B cell (primary cell): Measurements from ENCODE around the gene MVB12B. TPM values are rescaled to one million over a fixed set of nuclear protein-coding genes. Genes with fewer than 3 reads are reported as not detected.

Source experiments
- ATAC-seq: fragments of 200-7000 bp; cut with Tn5 transposase; one replicate; pipeline ENCODE4 v1.10.0; 2021; ENCODE audit warnings: low read depth, mild to moderate bottlenecking, moderate number of reproducible peaks, moderate library complexity
- CTCF ChIA-PET: fragments of 350-600 bp; sonication (Branson Sonifier 250); formaldehyde crosslinking; loops from one replicate; lab custom pipeline; 2021; ENCODE audit warnings: antibody characterized with exemption, inconsistent platforms; lab: Charles Lee
- POLR2A ChIA-PET: fragments of 350-600 bp; sonication (Branson Sonifier 250); formaldehyde crosslinking; loops from one replicate; lab custom pipeline; 2021; ENCODE audit warnings: antibody characterized with exemption; lab: Charles Lee
- DNase-seq: peaks from one replicate; pipeline ENCODE4 v3.0.0; 2013
- H2AFZ ChIP-seq: 2 replicates; pipeline ENCODE4 v1.6.1; 2012; ENCODE audit warnings: mild to moderate bottlenecking, low read depth, low read length; ENCODE audit not compliant: insufficient read depth, poor library complexity, severe bottlenecking
- H3K27ac ChIP-seq, 2 donors: 1 replicate in 1 of 2; 2 replicates in 1 of 2; pipeline ENCODE4 v1.5.1; 2012 to 2013; ENCODE audit warnings: low read length in 2 of 2, mild to moderate bottlenecking in 2 of 2, moderate library complexity in 1 of 2
- H3K27me3 ChIP-seq, 4 experiments: fragments of 200-600 bp in 1 of 4; sonication (generic) in 1 of 4; replicated peaks in 1 of 4; 1 replicate in 2 of 4; 2 replicates in 2 of 4; pipeline versions ENCODE4 v1.6.1 to v1.7.0; 2013 to 2016; ENCODE audit warnings: low read length in 3 of 4, mild to moderate bottlenecking in 2 of 4, mixed read lengths in 1 of 4, moderate library complexity in 1 of 4; ENCODE audit not compliant: insufficient read depth in 4 of 4, control insufficient read depth in 3 of 4; ENCODE audit errors: control extremely low read depth in 1 of 4
- H3K36me3 ChIP-seq, 2 experiments: replicated peaks in 1 of 2; 1 replicate in 1 of 2; 2 replicates in 1 of 2; pipeline versions ENCODE4 v1.6.1 to v1.7.1; 2013; ENCODE audit warnings: low read length in 1 of 2; ENCODE audit not compliant: insufficient read depth in 2 of 2, control insufficient read depth in 1 of 2; ENCODE audit errors: control extremely low read depth in 1 of 2, extremely low read depth in 1 of 2
- H3K4me1 ChIP-seq, 2 donors: fragments of 200-600 bp in 1 of 2; sonication (generic) in 1 of 2; 1 replicate in 1 of 2; 2 replicates in 1 of 2; pipeline versions ENCODE4 v1.5.1 to v1.6.1; 2013 to 2017; ENCODE audit warnings: low read length in 2 of 2; ENCODE audit not compliant: control insufficient read depth in 2 of 2, insufficient read depth in 2 of 2
- H3K4me2 ChIP-seq: replicated peaks from 2 replicates; pipeline ENCODE3; 2012; ENCODE audit warnings: mild to moderate bottlenecking, low read depth, low read length; ENCODE audit not compliant: poor library complexity, severe bottlenecking
- H3K4me3 ChIP-seq, 5 experiments: fragments of 200-600 bp in 1 of 5; sonication (generic) in 1 of 5; 1 replicate in 3 of 5; 2 replicates in 2 of 5; pipeline versions ENCODE4 v1.5.1 to v1.7.0; 2011 to 2016; ENCODE audit warnings: low read length in 4 of 5, mild to moderate bottlenecking in 4 of 5, low read depth in 2 of 5, control low read depth in 1 of 5, moderate library complexity in 1 of 5; ENCODE audit not compliant: insufficient read depth in 1 of 5; ENCODE audit errors: control extremely low read depth in 1 of 5, extremely low read depth in 1 of 5
- H3K79me2 ChIP-seq: fragments of 200-600 bp; sonication (generic); one replicate; pipeline ENCODE4 v1.6.0; 2016; ENCODE audit warnings: low read length; ENCODE audit not compliant: control insufficient read depth, insufficient read depth
- H3K9ac ChIP-seq: fragments of 200-600 bp; sonication (generic); 2 replicates; pipeline ENCODE4 v1.6.1; 2017; ENCODE audit warnings: mild to moderate bottlenecking, low read length, moderate library complexity
- H3K9me3 ChIP-seq, 3 donors: one replicate each; pipeline versions ENCODE4 v1.6.1 to v1.7.1; 2013; ENCODE audit warnings: low read length in 2 of 3; ENCODE audit not compliant: control insufficient read depth in 2 of 3, insufficient read depth in 1 of 3; ENCODE audit errors: control extremely low read depth in 1 of 3
- H4K20me1 ChIP-seq: 2 replicates; pipeline ENCODE4 v1.6.0; 2012; ENCODE audit warnings: mild to moderate bottlenecking, low read length; ENCODE audit not compliant: insufficient read depth, control insufficient read depth, poor library complexity, severe bottlenecking
- H3K27ac Mint-ChIP-seq: one replicate; pipeline ENCODE4 v1.8.0; 2021; ENCODE audit warnings: mixed read lengths
- H3K27me3 Mint-ChIP-seq: one replicate; pipeline ENCODE4 v1.8.0; 2021; ENCODE audit warnings: mixed read lengths
- H3K4me1 Mint-ChIP-seq: one replicate; pipeline ENCODE4 v1.8.0; 2021; ENCODE audit warnings: mixed read lengths
- H3K4me3 Mint-ChIP-seq: one replicate; pipeline ENCODE4 v1.8.0; 2021; ENCODE audit warnings: mixed read lengths
- H3K9me3 Mint-ChIP-seq: one replicate; pipeline ENCODE4 v1.8.0; 2022; ENCODE audit warnings: mixed read lengths; ENCODE audit not compliant: insufficient read depth
- CTCF ChIP-seq: fragments of 200-600 bp; IDR thresholded peaks from one replicate; pipeline ENCODE4 v1.8.0; 2022; ENCODE audit warnings: antibody characterized with exemption, mild to moderate bottlenecking
- EZH2 ChIP-seq: IDR thresholded peaks from 2 replicates; pipeline ENCODE4 v1.6.1; 2012; ENCODE audit warnings: borderline replicate concordance, low read depth, mild to moderate bottlenecking, moderate library complexity, low read length; ENCODE audit not compliant: insufficient read depth, poor library complexity, severe bottlenecking
- WGBS: methylation state at CpG from one replicate; pipeline ENCODE4 v1.1.5; 2013; ENCODE audit warnings: missing lambda C conversion rate; ENCODE audit not compliant: insufficient coverage; 5-methylcytosine and 5-hydroxymethylcytosine counted together
- intact Hi-C: fragments of 100-400 bp; cut with micrococcal nuclease; formaldehyde crosslinking; loops from one replicate; pipeline ENCODE4 v1.10.0; 2022
- polyA plus RNA-seq: library from polyadenylated mRNA; depleted of rRNA; stranded (reverse); fragments of >200 nt; gene quantifications from 2 replicates; pipeline ENCODE4 v1.2.3, GENCODE V29; 2012
- total RNA-seq, 2 donors: library from RNA; stranded (reverse); fragments of 120-200 nt in 1 of 2; gene quantifications; 1 replicate in 1 of 2; 2 replicates in 1 of 2; pipeline versions ENCODE4 v1.2.3 to v1.2.4, GENCODE V29; 2013 to 2022

MVB12B gene
- total and polyA plus RNA-seq, 2 donors (not counting 1 experiment from before 2014, with no cell fraction given) = 1.2 to 9.8 TPM

- peak overlapping the region; percentile 62 to 83 for H3K27ac ChIP-seq
- Mint-ChIP-seq H3K4me3 (peak overlapping the region; percentile 76), H3K9me3 (no peaks in the 10 kb centered on the region), H3K27ac (peak overlapping the region; percentile 90), H3K27me3 (no peaks in the 10 kb centered on the region), H3K4me1 (peaks cover 54% of the 10 kb centered on the region)
- WGBS = 64% methylated on average over 4 of the region's 12 CpGs
- TF ChIP-seq EZH2 = no peak
- TF ChIP-seq CTCF = no peak
- peak overlapping the region in 2 of 5 experiments; percentile 8 to 60 for H3K4me3 ChIP-seq
- no peak overlapping the region for H2AFZ ChIP-seq
- ATAC-seq = peak; percentile 60
- POLR2A ChIA-PET = interaction anchor here (1.3 to 2.7 kb wide), 3 partner anchors 11 to 72 kb away, joined by 3 to 9 read pairs (median 4); no protein-coding TSS in a partner anchor
- no peaks in the 10 kb centered on the region for H3K27me3 ChIP-seq
- H3K36me3 ChIP-seq = no peaks in the 10 kb centered on the region
- peaks cover 0 to 5% (median 0%) of the 10 kb centered on the region in 3 donors for H3K9me3 ChIP-seq
- H3K79me2 ChIP-seq = no peaks in the 10 kb centered on the region
- peak overlapping the region; percentile 60 for H3K9ac ChIP-seq
- CTCF ChIA-PET = interaction anchor here (0.5 to 7.9 kb wide), 8 partner anchors 10 to 168 kb away, joined by 3 to 73 read pairs (median 5); no protein-coding TSS in a partner anchor
- no peaks in the 10 kb centered on the region for H4K20me1 ChIP-seq
- H3K4me1 ChIP-seq = peaks cover 46 to 49% of the 10 kb centered on the region in 2 donors
- intact Hi-C loops = loop anchor here (5.0 kb wide), 1 partner anchor 73 kb away; no protein-coding TSS in a partner anchor
- no peak for DNase-seq
- peak overlapping the region; percentile 81 for H3K4me2 ChIP-seq
Observed at GRCh38 chr9:126470241-126470993, 143.8 kb downstream of the MVB12B start.
